ENCODE measurements around the gene MYBPH.

Gene MYBPH

DNA sequence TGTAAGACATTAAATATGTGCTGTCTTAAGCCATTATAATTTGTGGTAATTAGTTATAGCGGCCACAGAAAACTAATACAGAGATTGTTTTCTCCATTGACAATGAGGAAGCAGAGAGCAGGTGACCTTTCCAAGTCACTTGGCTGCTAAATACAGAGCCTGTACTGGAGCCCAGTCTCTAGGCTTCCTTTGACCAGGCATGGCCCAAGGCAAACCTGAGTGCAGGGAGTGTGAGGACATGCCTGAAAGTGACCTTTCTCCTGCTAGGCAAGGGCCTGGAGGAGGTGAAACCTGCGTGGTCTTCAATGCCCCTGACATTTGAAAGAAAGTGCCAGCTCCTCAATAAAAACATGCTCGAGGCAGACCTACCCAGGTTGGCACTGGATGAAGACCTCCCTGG is 23.4 kb upstream of the MYBPH start:
- TF ChIP-seq, protein P1, sequence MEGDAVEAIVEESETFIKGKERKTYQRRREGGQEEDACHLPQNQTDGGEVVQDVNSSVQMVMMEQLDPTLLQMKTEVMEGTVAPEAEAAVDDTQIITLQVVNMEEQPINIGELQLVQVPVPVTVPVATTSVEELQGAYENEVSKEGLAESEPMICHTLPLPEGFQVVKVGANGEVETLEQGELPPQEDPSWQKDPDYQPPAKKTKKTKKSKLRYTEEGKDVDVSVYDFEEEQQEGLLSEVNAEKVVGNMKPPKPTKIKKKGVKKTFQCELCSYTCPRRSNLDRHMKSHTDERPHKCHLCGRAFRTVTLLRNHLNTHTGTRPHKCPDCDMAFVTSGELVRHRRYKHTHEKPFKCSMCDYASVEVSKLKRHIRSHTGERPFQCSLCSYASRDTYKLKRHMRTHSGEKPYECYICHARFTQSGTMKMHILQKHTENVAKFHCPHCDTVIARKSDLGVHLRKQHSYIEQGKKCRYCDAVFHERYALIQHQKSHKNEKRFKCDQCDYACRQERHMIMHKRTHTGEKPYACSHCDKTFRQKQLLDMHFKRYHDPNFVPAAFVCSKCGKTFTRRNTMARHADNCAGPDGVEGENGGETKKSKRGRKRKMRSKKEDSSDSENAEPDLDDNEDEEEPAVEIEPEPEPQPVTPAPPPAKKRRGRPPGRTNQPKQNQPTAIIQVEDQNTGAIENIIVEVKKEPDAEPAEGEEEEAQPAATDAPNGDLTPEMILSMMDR (IDR thresholded peaks at IDR 0.05; ENCODE audit: low read depth, low read length) = no peak
- Histone ChIP-seq H3K4me1 (no peaks in the 10 kb centered on the region), H3K9me3 (no peaks in the 10 kb centered on the region), H3K4me3 (ENCODE audit: low read depth, low read length) (no peak overlapping the region), H3K36me3 (no peaks in the 10 kb centered on the region), H3K27me3 (no peaks in the 10 kb centered on the region)
- no peak for DNase-seq

DNA sequence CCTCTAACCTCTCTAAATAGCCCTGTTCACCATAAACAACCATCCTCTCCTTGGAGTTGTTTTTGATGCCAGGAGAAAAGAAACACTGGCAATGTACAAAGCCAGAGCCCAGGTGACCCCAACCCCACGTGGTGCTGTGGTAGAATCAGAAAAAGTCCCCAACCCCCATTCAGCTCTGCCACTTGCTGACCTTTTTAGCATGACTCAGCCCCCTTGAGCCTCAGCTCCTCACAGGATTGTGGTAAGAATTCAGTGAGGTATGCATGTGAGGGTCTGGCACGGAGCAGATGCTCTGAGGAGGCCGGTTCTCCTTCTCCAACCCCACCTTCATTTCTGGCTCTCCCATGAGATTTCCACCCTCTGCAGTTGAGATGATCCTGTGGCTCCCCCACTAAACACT is 22.0 kb upstream of the MYBPH start:
- no peaks in the 10 kb centered on the region for H3K4me1 ChIP-seq
- H3K27me3 ChIP-seq = no peaks in the 10 kb centered on the region
- no peaks in the 10 kb centered on the region for H3K36me3 ChIP-seq
- no peaks in the 10 kb centered on the region for H3K9me3 ChIP-seq
- no peak for DNase-seq
- no peak overlapping the region for H3K4me3 ChIP-seq (ENCODE audit: low read depth, low read length)
- TF ChIP-seq, protein P1 (IDR thresholded peaks at IDR 0.05; ENCODE audit: low read depth, low read length) = no peak

DNA sequence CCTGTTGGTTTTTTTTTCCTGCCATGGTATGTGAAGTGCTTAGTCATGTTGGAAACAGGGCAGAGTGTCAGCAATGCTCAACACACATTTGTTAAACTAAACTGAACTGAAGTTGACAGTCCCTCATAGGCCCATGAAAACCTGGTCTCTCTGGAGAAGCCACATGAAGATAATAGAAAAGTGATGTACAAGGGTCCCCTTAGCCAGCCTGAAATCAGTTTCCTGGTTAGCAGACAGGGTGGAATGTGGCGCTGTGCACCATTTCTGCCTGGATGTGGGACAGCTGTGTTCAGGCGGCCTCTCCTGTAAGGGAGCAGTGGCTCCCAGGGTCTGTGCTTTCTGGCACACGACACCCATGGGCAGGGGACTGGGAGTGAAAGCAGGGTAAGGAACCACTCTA is 20.7 kb upstream of the MYBPH start:
- TF ChIP-seq, protein P1 (IDR thresholded peaks at IDR 0.05; ENCODE audit: low read depth, low read length) = no peak
- no peaks in the 10 kb centered on the region for H3K4me1 ChIP-seq
- H3K27me3 ChIP-seq = no peaks in the 10 kb centered on the region
- DNase-seq = no peak
- no peaks in the 10 kb centered on the region for H3K9me3 ChIP-seq
- no peak overlapping the region for H3K4me3 ChIP-seq (ENCODE audit: low read depth, low read length)
- H3K36me3 ChIP-seq = no peaks in the 10 kb centered on the region

DNA sequence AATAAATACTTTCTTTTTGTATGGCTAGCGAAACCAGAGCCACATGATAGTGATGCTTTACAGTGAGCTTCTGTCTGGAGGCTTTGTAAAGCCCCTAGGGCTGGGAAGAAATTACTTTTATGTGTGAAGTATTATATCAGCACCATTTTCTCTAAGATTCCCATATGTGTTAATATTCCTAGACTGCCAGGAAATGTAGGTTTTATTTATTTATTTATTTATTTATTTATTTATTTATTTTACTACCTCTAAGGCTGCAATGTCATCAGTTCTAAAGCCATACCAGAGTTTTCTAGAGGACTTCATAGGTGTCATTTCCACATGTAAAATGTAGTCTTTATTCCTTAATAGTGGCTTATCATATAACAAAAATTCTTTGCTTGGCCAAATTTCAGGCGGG is 15.3 kb upstream of the MYBPH start:
- H3K27me3 ChIP-seq = no peaks in the 10 kb centered on the region
- TF ChIP-seq, protein P1 (IDR thresholded peaks at IDR 0.05; ENCODE audit: low read depth, low read length) = no peak
- DNase-seq = no peak
- no peaks in the 10 kb centered on the region for H3K36me3 ChIP-seq
- H3K4me1 ChIP-seq = no peaks in the 10 kb centered on the region
- no peaks in the 10 kb centered on the region for H3K9me3 ChIP-seq
- no peak overlapping the region for H3K4me3 ChIP-seq (ENCODE audit: low read depth, low read length)

DNA sequence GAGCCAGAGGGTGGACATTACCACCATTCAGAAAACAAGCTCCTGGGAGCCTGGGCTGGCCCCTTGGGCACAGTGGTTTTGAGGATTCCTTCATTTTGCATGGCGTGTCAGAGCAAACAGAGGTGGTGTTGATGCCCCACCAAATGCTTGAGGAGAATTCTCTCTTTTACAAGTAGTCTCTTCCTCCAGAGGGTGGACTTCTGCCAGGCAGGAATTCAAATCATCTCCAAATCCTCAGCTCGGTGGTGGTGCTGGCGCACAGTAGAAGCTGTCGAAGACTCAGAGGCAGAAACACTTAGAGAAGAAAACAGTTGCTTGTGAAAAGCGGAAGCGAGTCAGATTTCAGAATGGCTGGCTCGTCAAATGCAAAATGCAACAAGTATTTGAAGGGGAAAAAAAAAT is 14.3 kb upstream of the MYBPH start:
- Histone ChIP-seq H3K36me3 (no peaks in the 10 kb centered on the region), H3K27me3 (no peaks in the 10 kb centered on the region), H3K4me1 (no peaks in the 10 kb centered on the region), H3K4me3 (ENCODE audit: low read depth, low read length) (no peak overlapping the region), H3K9me3 (no peaks in the 10 kb centered on the region)
- no peak for DNase-seq
- TF ChIP-seq, protein P1 (IDR thresholded peaks at IDR 0.05; ENCODE audit: low read depth, low read length) = no peak

DNA sequence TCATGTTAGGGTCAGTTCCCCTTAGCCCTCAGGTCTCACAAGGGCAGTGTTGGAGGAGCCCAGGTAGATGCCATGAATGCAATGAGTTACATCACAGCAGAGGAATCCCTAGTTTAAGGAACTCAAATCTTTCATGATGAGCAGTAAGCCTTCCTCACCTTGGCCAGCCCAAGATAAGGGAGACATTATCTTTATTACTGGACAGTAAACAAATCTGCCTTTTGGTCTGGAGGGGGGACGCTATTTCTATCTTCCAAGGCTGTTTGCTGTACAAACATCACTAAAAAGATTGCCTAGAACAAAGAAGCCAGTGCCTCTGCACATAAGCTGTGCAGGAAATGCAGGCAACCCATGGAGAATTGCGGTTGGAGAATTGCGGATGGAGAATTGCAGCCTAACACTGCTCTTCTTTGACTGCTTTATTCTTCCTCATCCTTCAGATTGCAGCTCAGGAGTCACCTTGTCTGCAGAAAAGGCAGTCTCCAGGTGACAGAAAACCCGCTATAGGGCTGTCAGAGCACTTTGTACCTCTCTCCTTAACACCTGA is 13.1 kb upstream of the MYBPH start:
- H3K27me3 ChIP-seq = no peaks in the 10 kb centered on the region
- TF ChIP-seq, protein P1 (IDR thresholded peaks at IDR 0.05; ENCODE audit: low read depth, low read length) = no peak
- no peaks in the 10 kb centered on the region for H3K9me3 ChIP-seq
- no peak overlapping the region for H3K4me3 ChIP-seq (ENCODE audit: low read depth, low read length)
- no peak for DNase-seq
- no peaks in the 10 kb centered on the region for H3K4me1 ChIP-seq
- no peaks in the 10 kb centered on the region for H3K36me3 ChIP-seq

Data from BE2C (cell line).